SK-N-MC (cell line): ENCODE data around the gene UPK3B.

Experiments
- EZH2 ChIP-seq: fragments of 200-600 bp; sonication (generic); IDR thresholded peaks from one replicate; pipeline ENCODE4 v1.6.1; 2017; ENCODE audit warnings: antibody characterized with exemption
- POLR2AphosphoS5 ChIP-seq: IDR thresholded peaks from 2 replicates; pipeline ENCODE4 v1.6.1; 2012; ENCODE audit warnings: mild to moderate bottlenecking, low read depth, low read length, borderline replicate concordance

DNA sequence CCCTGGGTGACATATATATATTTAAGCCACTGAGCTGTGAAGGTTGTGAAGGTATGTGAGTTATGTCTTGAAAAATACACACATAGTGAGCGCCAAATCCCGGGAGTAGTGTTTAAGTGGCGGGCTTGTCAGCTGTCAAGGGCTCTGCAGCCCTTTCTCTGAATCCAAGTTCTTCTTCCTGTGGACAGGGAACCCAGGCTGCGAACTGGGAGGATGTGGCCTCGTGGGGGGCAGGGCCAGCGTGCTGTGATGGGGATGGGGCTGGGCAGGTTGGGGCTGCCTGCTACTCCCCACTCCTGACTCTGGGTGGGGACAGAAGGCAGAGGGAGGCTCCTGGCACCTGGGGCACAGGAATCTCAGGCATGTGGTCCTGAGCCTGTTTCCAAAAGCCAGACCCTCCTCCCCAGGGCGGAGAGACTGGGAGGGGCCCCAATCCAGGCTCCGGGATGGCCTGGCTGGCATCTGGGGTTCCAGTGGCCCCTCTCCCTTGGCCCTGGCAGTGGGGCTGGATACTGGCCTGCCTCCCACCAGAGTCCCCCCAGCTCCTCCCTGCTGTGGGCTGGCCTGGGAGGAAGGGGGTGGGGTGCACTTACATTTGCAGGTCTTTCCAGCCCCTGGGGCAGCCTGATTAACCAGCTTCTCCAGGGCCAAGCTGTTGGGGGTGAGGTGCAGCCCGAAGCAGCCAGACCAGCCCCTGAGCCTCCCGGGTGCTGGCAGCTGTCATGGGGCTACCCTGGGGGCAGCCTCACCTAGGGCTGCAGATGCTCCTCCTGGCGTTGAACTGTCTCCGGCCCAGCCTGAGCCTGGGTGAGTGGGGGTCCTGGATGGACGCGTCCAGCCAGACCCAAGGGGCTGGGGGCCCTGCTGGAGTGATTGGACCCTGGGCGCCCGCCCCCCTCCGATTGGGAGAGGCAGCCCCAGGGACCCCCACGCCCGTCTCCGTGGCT lies at the start of gene UPK3B:
- TF ChIP-seq EZH2 = no peak
- TF ChIP-seq POLR2AphosphoS5 = no peak
